CD4-positive, alpha-beta T cell treated with Interleukin-6 for 4 hours (primary cell): Measurements from ENCODE around the gene APBA2.
A peak's percentile ranks its signal among the peaks of the same experiment; 100 is the strongest.

Experiments used
- DNase-seq: peaks from one replicate; pipeline ENCODE4 v3.0.0-alpha.2; 2020; ENCODE audit warnings: mixed read lengths

APBA2 gene

GRCh38 chr15:29093065-29093435, 207.3 kb downstream of the APBA2 start:
- no peak for DNase-seq

GRCh38 chr15:29093696-29094343, 208.0 kb downstream of the APBA2 start:
- no peak for DNase-seq

GRCh38 chr15:29094711-29095110, 208.9 kb downstream of the APBA2 start:
- DNase-seq = no peak

GRCh38 chr15:29095746-29096145, 210.0 kb downstream of the APBA2 start:
- DNase-seq = no peak

GRCh38 chr15:29097168-29097567, 211.4 kb downstream of the APBA2 start:
- no peak for DNase-seq

GRCh38 chr15:29097971-29098370, 212.2 kb downstream of the APBA2 start:
- no peak for DNase-seq

- no peak for DNase-seq
Observed at GRCh38 chr15:29098652-29099051, 212.9 kb downstream of the APBA2 start.

GRCh38 chr15:29099131-29099880, 213.5 kb downstream of the APBA2 start:
- no peak for DNase-seq

GRCh38 chr15:29100486-29101000, 214.8 kb downstream of the APBA2 start:
- no peak for DNase-seq

GRCh38 chr15:29101491-29101890, 215.7 kb downstream of the APBA2 start:
- no peak for DNase-seq

- DNase-seq = peak; percentile 69
Observed at GRCh38 chr15:29102173-29102794, 216.5 kb downstream of the APBA2 start.

GRCh38 chr15:29102911-29103823, 217.4 kb downstream of the APBA2 start:
- DNase-seq = peak; percentile 9

GRCh38 chr15:29103824-29104565, 218.2 kb downstream of the APBA2 start:
- DNase-seq = peak; percentile 61

- DNase-seq = no peak
Observed at GRCh38 chr15:29104566-29104880, 218.7 kb downstream of the APBA2 start.

GRCh38 chr15:29105151-29105854, 219.5 kb downstream of the APBA2 start:
- DNase-seq = no peak

- DNase-seq = no peak
Observed at GRCh38 chr15:29106116-29106515, 220.3 kb downstream of the APBA2 start.

GRCh38 chr15:29106551-29107290, 220.9 kb downstream of the APBA2 start:
- no peak for DNase-seq

- DNase-seq = no peak
Observed at GRCh38 chr15:29107291-29107890, 221.6 kb downstream of the APBA2 start.

- DNase-seq = no peak
Observed at GRCh38 chr15:29107971-29108645, 222.3 kb downstream of the APBA2 start.

- no peak for DNase-seq
Observed at GRCh38 chr15:29109762-29110161, 224.0 kb downstream of the APBA2 start.
